WTC11 (cell line): Measurements from ENCODE around the gene LETM1.

Experiments
- CBFB ChIP-seq: sonication (generic); formaldehyde crosslinking; IDR thresholded peaks from 2 replicates; pipeline ENCODE4 v1.8.1; 2022; ENCODE audit warnings: mild to moderate bottlenecking, low read depth, missing genetic modification reagents
- TP53 ChIP-seq: sonication (generic); formaldehyde crosslinking; IDR thresholded peaks from 2 replicates; pipeline ENCODE4 v1.8.1; 2023; ENCODE audit warnings: mild to moderate bottlenecking, missing genetic modification reagents
- ZNF232 ChIP-seq: sonication (generic); formaldehyde crosslinking; IDR thresholded peaks from 2 replicates; pipeline ENCODE4 v1.8.0; 2022; ENCODE audit warnings: mild to moderate bottlenecking, missing genetic modification reagents
- TF ChIP-seq, protein P1 (sequence below): fragments of 200-600 bp; IDR thresholded peaks from 2 replicates; pipeline ENCODE4 v1.8.0; 2022; ENCODE audit warnings: antibody characterized with exemption
- TF ChIP-seq, protein P2 (sequence below): fragments of 250-450 bp; sonication (Bioruptor Pico); conservative IDR thresholded peaks from 2 replicates; pipeline ENCODE4 v1.9.0; 2021; ENCODE audit warnings: mild to moderate bottlenecking
- TF ChIP-seq, protein P3 (sequence below): sonication (generic); formaldehyde crosslinking; IDR thresholded peaks from 2 replicates; pipeline ENCODE4 v1.8.1; 2022; ENCODE audit warnings: mild to moderate bottlenecking, moderate library complexity, missing genetic modification reagents

DNA sequence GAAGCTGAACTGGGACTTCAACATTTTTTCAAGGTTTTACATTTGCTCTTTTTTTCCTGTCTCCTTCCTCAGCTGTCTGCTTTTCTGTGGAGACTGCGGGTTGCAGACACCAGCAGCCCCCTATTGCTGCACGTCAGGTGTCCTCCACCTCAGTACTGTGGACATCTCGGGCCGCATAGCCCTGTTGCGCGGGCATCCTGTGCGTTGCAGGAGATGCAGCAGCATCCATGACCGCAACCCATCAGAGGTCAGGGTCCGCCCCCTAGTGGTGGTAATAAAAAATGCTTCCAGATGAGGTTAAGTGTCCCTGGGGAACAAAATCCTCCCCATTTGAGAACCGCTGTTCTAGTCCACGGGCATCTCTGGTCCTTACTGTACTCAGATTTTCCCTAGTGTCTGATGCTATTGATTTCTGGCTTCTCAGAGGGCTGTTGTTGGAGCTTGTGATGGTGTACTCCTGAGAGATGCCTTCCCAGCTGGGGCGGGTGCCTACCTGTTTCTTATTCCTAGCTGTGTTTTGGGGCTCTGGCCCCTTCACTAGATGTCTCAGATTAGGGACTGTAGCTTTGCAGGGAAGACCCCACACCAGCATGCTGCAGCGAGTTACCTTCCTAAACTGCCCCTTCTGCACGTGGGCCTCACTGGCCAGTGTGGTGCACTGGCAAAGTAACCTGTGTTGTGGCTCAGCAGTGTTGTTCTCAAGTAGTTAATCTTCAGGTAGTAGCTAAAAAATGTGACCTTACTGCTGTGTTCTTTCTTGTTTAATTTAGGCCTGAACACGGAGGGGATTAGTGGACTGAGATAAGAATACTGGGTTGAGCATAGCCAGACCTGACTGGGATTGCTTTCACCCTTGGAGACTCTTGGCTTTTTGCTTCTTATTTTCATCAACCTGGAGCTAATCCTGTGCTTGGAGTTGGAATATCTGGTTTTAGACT lies 43.5 kb upstream of the LETM1 start:
- TF ChIP-seq, protein P1, sequence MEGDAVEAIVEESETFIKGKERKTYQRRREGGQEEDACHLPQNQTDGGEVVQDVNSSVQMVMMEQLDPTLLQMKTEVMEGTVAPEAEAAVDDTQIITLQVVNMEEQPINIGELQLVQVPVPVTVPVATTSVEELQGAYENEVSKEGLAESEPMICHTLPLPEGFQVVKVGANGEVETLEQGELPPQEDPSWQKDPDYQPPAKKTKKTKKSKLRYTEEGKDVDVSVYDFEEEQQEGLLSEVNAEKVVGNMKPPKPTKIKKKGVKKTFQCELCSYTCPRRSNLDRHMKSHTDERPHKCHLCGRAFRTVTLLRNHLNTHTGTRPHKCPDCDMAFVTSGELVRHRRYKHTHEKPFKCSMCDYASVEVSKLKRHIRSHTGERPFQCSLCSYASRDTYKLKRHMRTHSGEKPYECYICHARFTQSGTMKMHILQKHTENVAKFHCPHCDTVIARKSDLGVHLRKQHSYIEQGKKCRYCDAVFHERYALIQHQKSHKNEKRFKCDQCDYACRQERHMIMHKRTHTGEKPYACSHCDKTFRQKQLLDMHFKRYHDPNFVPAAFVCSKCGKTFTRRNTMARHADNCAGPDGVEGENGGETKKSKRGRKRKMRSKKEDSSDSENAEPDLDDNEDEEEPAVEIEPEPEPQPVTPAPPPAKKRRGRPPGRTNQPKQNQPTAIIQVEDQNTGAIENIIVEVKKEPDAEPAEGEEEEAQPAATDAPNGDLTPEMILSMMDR = peak; percentile 94
- no peak for TF ChIP-seq TP53 (CRISPR knock-in tag)
- TF ChIP-seq, protein P2, sequence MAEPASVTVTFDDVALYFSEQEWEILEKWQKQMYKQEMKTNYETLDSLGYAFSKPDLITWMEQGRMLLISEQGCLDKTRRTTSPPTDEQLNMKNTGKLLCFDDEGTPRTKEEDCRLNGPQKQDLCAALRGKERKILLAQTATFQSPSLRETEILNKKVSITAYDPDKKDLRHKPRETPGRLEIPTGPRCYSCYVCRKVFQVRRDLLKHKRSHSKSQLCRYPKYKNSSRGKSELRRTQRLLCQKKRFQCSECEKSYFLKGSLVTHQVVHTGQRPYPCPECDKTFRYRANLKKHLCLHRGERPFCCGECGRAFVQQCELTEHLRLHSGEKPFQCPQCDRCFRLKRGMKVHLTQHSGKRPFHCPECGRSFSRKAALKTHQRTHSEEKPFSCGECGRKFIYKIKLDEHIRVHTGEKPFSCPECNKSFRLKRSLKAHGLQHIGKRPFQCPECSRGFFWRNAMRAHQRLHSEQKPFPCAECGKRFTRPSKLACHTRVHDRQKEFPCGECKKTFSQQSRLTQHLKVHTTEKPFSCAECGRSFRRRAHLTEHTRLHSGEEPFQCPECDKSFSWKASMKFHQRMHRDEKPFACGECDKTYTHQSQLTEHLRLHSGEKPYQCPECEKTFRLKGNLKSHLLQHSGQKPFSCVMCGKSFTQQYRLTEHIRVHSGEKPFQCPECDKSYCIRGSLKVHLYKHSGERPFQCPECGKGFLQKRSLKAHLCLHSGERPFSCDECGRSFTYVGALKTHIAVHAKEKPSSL = no peak
- no peak for TF ChIP-seq CBFB (CRISPR knock-in tag)
- TF ChIP-seq, protein P3, sequence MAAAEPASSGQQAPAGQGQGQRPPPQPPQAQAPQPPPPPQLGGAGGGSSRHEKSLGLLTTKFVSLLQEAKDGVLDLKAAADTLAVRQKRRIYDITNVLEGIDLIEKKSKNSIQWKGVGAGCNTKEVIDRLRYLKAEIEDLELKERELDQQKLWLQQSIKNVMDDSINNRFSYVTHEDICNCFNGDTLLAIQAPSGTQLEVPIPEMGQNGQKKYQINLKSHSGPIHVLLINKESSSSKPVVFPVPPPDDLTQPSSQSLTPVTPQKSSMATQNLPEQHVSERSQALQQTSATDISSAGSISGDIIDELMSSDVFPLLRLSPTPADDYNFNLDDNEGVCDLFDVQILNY (CRISPR knock-in tag) = no peak
- no peak for TF ChIP-seq ZNF232 (CRISPR knock-in tag)
